Ovary (tissue), 3 donors: ENCODE measurements around the gene HORMAD2.

Experiments
- CTCF ChIP-seq, 3 donors: fragments of 450-650 bp in 2 of 3; fragments of 200-600 bp in 1 of 3; IDR thresholded peaks; one replicate each; pipeline versions ENCODE4 v1.5.1 to v1.8.0; 2016 to 2022; ENCODE audit warnings: antibody characterized with exemption in 3 of 3, mild to moderate bottlenecking in 1 of 3
- EP300 ChIP-seq: sonication (generic); formaldehyde crosslinking; IDR thresholded peaks from one replicate; pipeline ENCODE4 v1.6.1; 2017; ENCODE audit warnings: antibody characterized with exemption
- POLR2A ChIP-seq: fragments of 450-650 bp; IDR thresholded peaks from one replicate; pipeline ENCODE4 v1.6.1; 2017; ENCODE audit warnings: antibody characterized with exemption, mild to moderate bottlenecking, moderate library complexity
- donor health status: DM: no; HTN: no; CAD: no.

DNA sequence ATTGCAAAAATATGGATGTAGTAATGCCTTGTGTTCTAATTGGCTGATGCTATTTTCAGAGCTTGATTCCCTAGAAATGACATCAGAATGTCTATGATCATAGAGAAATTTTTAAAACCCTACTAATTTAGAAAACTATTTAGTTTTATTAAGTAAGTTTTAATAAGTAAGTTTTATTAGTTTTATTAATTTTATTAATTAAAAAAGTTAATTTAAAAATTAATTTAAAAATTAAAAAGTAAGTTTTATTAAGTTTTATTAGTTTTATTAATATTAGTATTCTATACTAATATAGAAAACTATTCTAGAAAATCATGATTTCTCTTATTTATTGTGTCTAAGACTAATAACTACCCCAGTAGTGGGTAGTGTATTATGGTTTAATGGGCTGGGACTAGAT lies 8.2 kb downstream of the HORMAD2 start:
- no peak for TF ChIP-seq CTCF (IDR thresholded peaks at IDR 0.05)
- TF ChIP-seq POLR2A: no peak
- TF ChIP-seq EP300: no peak
